GM18909 (cell line): ENCODE measurements around the gene PLIN3.
"Not testable (repeated sequence)": the region's sequence is repeated elsewhere in the genome, so short reads cannot be mapped to it uniquely, and the experiment has no call there.

Experiments
- ATAC-seq: cut with Tn5 transposase; IDR thresholded peaks from one replicate; pipeline ENCODE4 v1.9.1; 2021; ENCODE audit warnings: mild to moderate bottlenecking; ENCODE audit not compliant: unreplicated experiment, poor library complexity

Gene PLIN3

GRCh38 chr19:4816202-4816949, 51.1 kb downstream of the PLIN3 start:
- ATAC-seq, result no peak

- ATAC-seq, result peak; percentile 51
Observed at GRCh38 chr19:4815426-4816201, 51.9 kb downstream of the PLIN3 start.

- no peak for ATAC-seq
Observed at GRCh38 chr19:4814625-4815425, 52.6 kb downstream of the PLIN3 start.

GRCh38 chr19:4811328-4812131, 55.9 kb downstream of the PLIN3 start:
- no peak for ATAC-seq

- no peak for ATAC-seq
Observed at GRCh38 chr19:4807188-4807587, 60.3 kb downstream of the PLIN3 start.

GRCh38 chr19:4806384-4806783, 61.1 kb downstream of the PLIN3 start:
- ATAC-seq, result no peak

- not testable (repeated sequence) for ATAC-seq
Observed at GRCh38 chr19:4805140-4805539, 62.3 kb downstream of the PLIN3 start.

GRCh38 chr19:4803736-4804695, 63.5 kb downstream of the PLIN3 start:
- no peak for ATAC-seq

GRCh38 chr19:4802711-4803110, 64.8 kb downstream of the PLIN3 start:
- ATAC-seq, result no peak

GRCh38 chr19:4801085-4801619, 66.3 kb downstream of the PLIN3 start:
- no peak for ATAC-seq

- ATAC-seq, result no peak
Observed at GRCh38 chr19:4800591-4801081, 66.8 kb downstream of the PLIN3 start.

GRCh38 chr19:4795400-4795799, 72.1 kb downstream of the PLIN3 start:
- no peak for ATAC-seq

GRCh38 chr19:4794971-4795370, 72.5 kb downstream of the PLIN3 start:
- no peak for ATAC-seq

GRCh38 chr19:4793278-4793677, 74.2 kb downstream of the PLIN3 start:
- not testable (repeated sequence) for ATAC-seq

GRCh38 chr19:4792866-4793195, 74.6 kb downstream of the PLIN3 start:
- not testable (repeated sequence) for ATAC-seq

- not testable (repeated sequence) for ATAC-seq
Observed at GRCh38 chr19:4792019-4792865, 75.2 kb downstream of the PLIN3 start.

- peak; percentile 91 for ATAC-seq
Observed at GRCh38 chr19:4791183-4792018, 76.1 kb downstream of the PLIN3 start, which contains the start of gene FEM1A. Gene FEM1A, plus strand, starts transcription at chr19:4791734. Its CDS starts 121 bp downstream, at chr19:4791855.
